Panc1 (cell line): ENCODE results near the gene MUC5B.

Experiments
- CTCF ChIP-seq: fragments of 450-650 bp; IDR thresholded peaks from 2 replicates; pipeline ENCODE4 v1.5.1; 2017; ENCODE audit warnings: mild to moderate bottlenecking
- POLR2AphosphoS5 ChIP-seq: IDR thresholded peaks from 2 replicates; pipeline ENCODE4 v1.6.1; 2012; ENCODE audit warnings: mild to moderate bottlenecking, low read depth, low read length, moderate library complexity
- REST ChIP-seq, 2 experiments: IDR thresholded peaks; 2 replicates each; pipeline ENCODE4 v1.6.1; 2011 to 2012; ENCODE audit warnings: low read depth in 2 of 2, control low read depth in 1 of 2, low read length in 1 of 2, mild to moderate bottlenecking in 1 of 2, moderate library complexity in 1 of 2; ENCODE audit not compliant: insufficient read depth in 1 of 2
- SIN3A ChIP-seq: IDR thresholded peaks from 2 replicates; pipeline ENCODE4 v1.6.1; 2012; ENCODE audit warnings: low read depth, mild to moderate bottlenecking, low read length, moderate library complexity, borderline replicate concordance; ENCODE audit not compliant: insufficient read depth
- TCF7L2 ChIP-seq: IDR thresholded peaks from 2 replicates; pipeline ENCODE4 v1.6.1; 2011; ENCODE audit warnings: mild to moderate bottlenecking, low read depth, low read length, inconsistent platforms

- TF ChIP-seq CTCF: no peak
- TF ChIP-seq POLR2AphosphoS5: no peak
- no peak for TF ChIP-seq SIN3A
- TF ChIP-seq REST (IDR thresholded peaks at IDR 0.05; ENCODE audit: insufficient read depth in 1 of 2, low read depth in 2 of 2, low read length in 1 of 2): no peak
- TF ChIP-seq TCF7L2: no peak
Observed at GRCh38 chr11:1241706-1242105, 18.8 kb downstream of the MUC5B start.
